Mesothelial cell of epicardium (in vitro differentiated cells): ENCODE data around the gene CACNA2D3. TPM values are rescaled to one million over a fixed set of nuclear protein-coding genes. Genes with fewer than 3 reads are reported as not detected.

Experiments used
- DNase-seq, 2 experiments: peaks; one replicate each; pipeline ENCODE4 v3.0.0; 2021; ENCODE audit warnings: low spot score in 2 of 2; ENCODE audit not compliant: unreplicated experiment in 2 of 2
- H3K27ac Mint-ChIP-seq: 2 replicates; pipeline ENCODE4 v1.8.0; 2021; ENCODE audit warnings: mixed read lengths
- H3K27me3 Mint-ChIP-seq: 2 replicates; pipeline ENCODE4 v1.8.0; 2021; ENCODE audit warnings: low read depth, mixed read lengths
- H3K36me3 Mint-ChIP-seq: 2 replicates; pipeline ENCODE4 v1.8.0; 2021; ENCODE audit warnings: mixed read lengths
- H3K4me1 Mint-ChIP-seq: 2 replicates; pipeline ENCODE4 v1.8.0; 2021; ENCODE audit warnings: mixed read lengths
- H3K4me3 Mint-ChIP-seq: 2 replicates; pipeline ENCODE4 v1.8.0; 2021; ENCODE audit warnings: mild to moderate bottlenecking, moderate library complexity, mixed read lengths
- H3K9me3 Mint-ChIP-seq: 2 replicates; pipeline ENCODE4 v1.8.0; 2021; ENCODE audit warnings: mixed read lengths
- CTCF ChIP-seq: fragments of 200-600 bp; sonication (generic); IDR thresholded peaks from one replicate; pipeline ENCODE4 v1.5.0; 2021; ENCODE audit warnings: antibody characterized with exemption; ENCODE audit not compliant: unreplicated experiment
- total RNA-seq: library from RNA; stranded (reverse); gene quantifications from 3 replicates; pipeline ENCODE4 v1.2.1, GENCODE V29; 2021

Gene CACNA2D3
- total RNA-seq, 1 donor from 2014 or later: 2.3 TPM

DNA sequence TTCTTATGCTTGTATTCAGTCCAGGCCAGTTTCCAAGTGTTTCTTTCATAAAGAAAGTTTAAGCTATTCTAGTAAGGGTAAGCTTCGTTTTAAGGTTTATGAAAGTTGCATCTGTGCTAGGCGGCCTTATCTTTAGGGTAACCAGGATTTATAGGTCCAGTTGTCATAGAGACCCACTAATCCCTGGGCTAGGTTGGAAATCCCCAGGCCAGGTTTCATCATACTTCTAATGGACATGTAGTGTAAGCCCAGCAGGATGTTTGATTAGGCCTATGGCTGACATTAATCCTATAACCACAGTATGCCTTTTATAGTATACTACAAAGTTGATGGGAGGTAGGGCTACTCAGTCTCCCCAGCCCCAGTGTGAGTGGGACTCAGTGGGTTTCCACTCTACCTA, 312.4 kb downstream of the CACNA2D3 start:
- H3K36me3 Mint-ChIP-seq: no peaks in the 10 kb centered on the region

DNA sequence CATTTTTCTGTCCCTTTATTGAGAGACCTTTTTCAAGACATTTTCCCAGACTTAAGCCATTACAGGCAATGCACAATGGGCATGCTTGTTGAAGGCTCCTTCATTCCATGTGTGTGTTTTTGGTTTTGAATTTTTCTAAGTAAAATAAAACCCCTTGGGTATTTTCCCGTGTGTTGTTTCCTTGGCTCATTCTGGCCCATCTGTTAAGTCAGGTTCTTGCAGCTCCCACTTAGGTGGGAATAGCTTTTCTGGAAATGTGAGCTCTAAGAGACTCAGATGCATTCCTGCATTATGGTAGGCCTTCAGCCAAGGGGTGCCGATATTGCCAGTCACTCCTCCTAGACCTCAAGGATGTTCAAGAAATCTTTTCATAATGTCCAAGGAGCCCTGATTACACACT, 314.9 kb downstream of the CACNA2D3 start:
- H3K27me3 Mint-ChIP-seq: peaks cover 2% of the 10 kb centered on the region
- H3K4me3 Mint-ChIP-seq: no peak overlapping the region
- no peak for TF ChIP-seq CTCF
- no peak for DNase-seq
- H3K27ac Mint-ChIP-seq: no peak overlapping the region
- peaks cover 3% of the 10 kb centered on the region for H3K9me3 Mint-ChIP-seq
- no peaks in the 10 kb centered on the region for H3K36me3 Mint-ChIP-seq
- H3K4me1 Mint-ChIP-seq: peaks cover 4% of the 10 kb centered on the region

More for the DNA sequence above, 312.4 kb downstream of the CACNA2D3 start:
- H3K4me3 Mint-ChIP-seq: no peak overlapping the region
- no peak for TF ChIP-seq CTCF
- no peak overlapping the region for H3K27ac Mint-ChIP-seq
- no peak for DNase-seq
- peaks cover 3% of the 10 kb centered on the region for H3K9me3 Mint-ChIP-seq
- H3K27me3 Mint-ChIP-seq: peaks cover 2% of the 10 kb centered on the region
- H3K4me1 Mint-ChIP-seq: peaks cover 4% of the 10 kb centered on the region

- H3K4me3 Mint-ChIP-seq: no peak overlapping the region
- no peaks in the 10 kb centered on the region for H3K9me3 Mint-ChIP-seq
- DNase-seq: no peak
- H3K36me3 Mint-ChIP-seq: no peaks in the 10 kb centered on the region
- no peaks in the 10 kb centered on the region for H3K4me1 Mint-ChIP-seq
- H3K27me3 Mint-ChIP-seq: peaks cover 2% of the 10 kb centered on the region
- TF ChIP-seq CTCF: no peak
- H3K27ac Mint-ChIP-seq: no peak overlapping the region
Measured at GRCh38 chr3:54443561-54444161, 321.3 kb downstream of the CACNA2D3 start.

DNA sequence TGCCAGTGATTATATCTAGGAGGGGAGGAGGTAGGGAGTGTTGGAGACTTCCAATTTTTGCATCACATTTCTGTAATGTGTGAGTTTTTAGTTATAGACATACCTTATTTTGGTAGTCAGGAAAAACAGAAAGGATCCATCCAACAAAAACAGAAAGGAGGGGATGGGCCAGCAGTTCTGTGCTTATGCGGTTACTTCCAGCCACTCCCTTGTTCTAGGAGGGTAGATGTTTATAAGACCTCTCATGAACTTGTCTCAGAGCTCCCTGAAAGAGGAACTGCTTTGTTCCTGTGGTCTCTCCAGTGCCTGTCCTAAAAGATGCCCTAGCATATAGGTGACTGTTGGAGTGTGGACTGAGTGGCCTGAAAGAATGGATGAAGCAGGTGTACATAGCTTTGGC, 323.3 kb downstream of the CACNA2D3 start:
- H3K27ac Mint-ChIP-seq: no peak overlapping the region
- no peak overlapping the region for H3K4me3 Mint-ChIP-seq
- DNase-seq: no peak
- no peaks in the 10 kb centered on the region for H3K9me3 Mint-ChIP-seq
- no peaks in the 10 kb centered on the region for H3K4me1 Mint-ChIP-seq
- H3K27me3 Mint-ChIP-seq: no peaks in the 10 kb centered on the region
- H3K36me3 Mint-ChIP-seq: no peaks in the 10 kb centered on the region
- TF ChIP-seq CTCF: no peak

DNA sequence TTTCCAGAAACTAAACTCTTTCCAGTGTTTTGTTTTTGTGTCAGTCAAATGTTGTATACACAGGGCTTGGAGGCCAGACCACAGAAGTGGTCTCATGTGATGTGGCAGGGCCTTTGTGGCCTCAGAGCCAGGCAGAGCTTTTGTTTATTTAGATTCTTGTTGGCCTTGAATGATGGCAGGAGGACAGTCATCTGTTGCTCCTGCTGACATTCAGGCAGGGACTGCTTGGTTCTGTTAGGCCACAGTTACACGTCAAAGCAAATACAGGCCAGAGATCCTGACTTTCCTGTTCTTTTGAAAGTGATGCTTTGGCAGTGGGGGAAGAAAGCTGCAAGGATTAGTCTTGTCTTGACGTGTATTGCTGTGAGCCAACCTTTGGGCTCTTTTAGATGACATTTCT, 325.1 kb downstream of the CACNA2D3 start:
- no peak overlapping the region for H3K4me3 Mint-ChIP-seq

More for the DNA sequence above, 325.1 kb downstream of the CACNA2D3 start:
- H3K36me3 Mint-ChIP-seq: no peaks in the 10 kb centered on the region
- H3K27ac Mint-ChIP-seq: no peak overlapping the region
- DNase-seq: no peak
- H3K4me1 Mint-ChIP-seq: no peaks in the 10 kb centered on the region
- TF ChIP-seq CTCF: no peak
- H3K27me3 Mint-ChIP-seq: peaks cover 5% of the 10 kb centered on the region
- peaks cover 8% of the 10 kb centered on the region for H3K9me3 Mint-ChIP-seq
